ENCODE measurements around the gene EIF3I. TPM values are rescaled to one million over a fixed set of nuclear protein-coding genes. Genes with fewer than 3 reads are reported as not detected.

Gene EIF3I
- total RNA-seq, 1 experiment from 2014 or later: 294 TPM

GRCh38 chr1:32221581-32221979, 627 bp upstream of the EIF3I start:
- Histone ChIP-seq H3K27me3 (ENCODE audit: control insufficient read depth, insufficient read depth, low read length) (no peaks in the 10 kb centered on the region), H3K9me3 (ENCODE audit: control insufficient read depth, insufficient read depth, low read depth, low read length) (no peaks in the 10 kb centered on the region), H3K4me3 (ENCODE audit: low read depth in 2 of 2, low read length in 2 of 2) (peak overlapping the region; percentile 95 to 99), H3K4me1 (ENCODE audit: control insufficient read depth, insufficient read depth, low read length) (peaks cover 19% of the 10 kb centered on the region), H3K36me3 (ENCODE audit: control insufficient read depth, insufficient read depth, low read length) (peaks cover 15% of the 10 kb centered on the region), H3K27ac (ENCODE audit: low read length) (peak overlapping the region; percentile 98)
- ATAC-seq (no peak), DNase-seq (ENCODE audit: low read depth, low spot score) (no peak)
- CTCF ChIA-PET: no interaction called here
- intact Hi-C loops (cut with micrococcal nuclease; ENCODE audit: unreplicated experiment): loop anchor here (1.0 kb wide), 1 partner anchor 95 kb away; no protein-coding TSS in a partner anchor
- no peak for TF ChIP-seq SIN3A (IDR thresholded peaks at IDR 0.05; ENCODE audit: borderline replicate concordance, insufficient read depth, low read depth, low read length)
- TF ChIP-seq TCF7L2 (IDR thresholded peaks at IDR 0.05; ENCODE audit: low read depth, low read length): no peak
- TF ChIP-seq REST (IDR thresholded peaks at IDR 0.05; ENCODE audit: insufficient read depth in 1 of 2, low read depth in 2 of 2, low read length in 1 of 2): no peak
- TF ChIP-seq, protein P1, sequence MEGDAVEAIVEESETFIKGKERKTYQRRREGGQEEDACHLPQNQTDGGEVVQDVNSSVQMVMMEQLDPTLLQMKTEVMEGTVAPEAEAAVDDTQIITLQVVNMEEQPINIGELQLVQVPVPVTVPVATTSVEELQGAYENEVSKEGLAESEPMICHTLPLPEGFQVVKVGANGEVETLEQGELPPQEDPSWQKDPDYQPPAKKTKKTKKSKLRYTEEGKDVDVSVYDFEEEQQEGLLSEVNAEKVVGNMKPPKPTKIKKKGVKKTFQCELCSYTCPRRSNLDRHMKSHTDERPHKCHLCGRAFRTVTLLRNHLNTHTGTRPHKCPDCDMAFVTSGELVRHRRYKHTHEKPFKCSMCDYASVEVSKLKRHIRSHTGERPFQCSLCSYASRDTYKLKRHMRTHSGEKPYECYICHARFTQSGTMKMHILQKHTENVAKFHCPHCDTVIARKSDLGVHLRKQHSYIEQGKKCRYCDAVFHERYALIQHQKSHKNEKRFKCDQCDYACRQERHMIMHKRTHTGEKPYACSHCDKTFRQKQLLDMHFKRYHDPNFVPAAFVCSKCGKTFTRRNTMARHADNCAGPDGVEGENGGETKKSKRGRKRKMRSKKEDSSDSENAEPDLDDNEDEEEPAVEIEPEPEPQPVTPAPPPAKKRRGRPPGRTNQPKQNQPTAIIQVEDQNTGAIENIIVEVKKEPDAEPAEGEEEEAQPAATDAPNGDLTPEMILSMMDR (IDR thresholded peaks at IDR 0.05): no peak
- no peak for TF ChIP-seq POLR2AphosphoS5 (IDR thresholded peaks at IDR 0.05; ENCODE audit: low read depth, low read length)
- in situ Hi-C loops (cut with HindIII; ENCODE audit: low pct_unique_long_range_greater_than_20kb, low sequenced_read_pairs): no loop called here
- BruUV-seq (replicated peaks): no TSS peak
- POLR2A ChIA-PET: interaction anchor here (0.6 to 0.7 kb wide), 2 partner anchors 75 to 173 kb away, joined by 3 to 8 read pairs; partner anchors contain the start of gene BSDC1

- H3K9me3 ChIP-seq (ENCODE audit: control insufficient read depth, insufficient read depth, low read depth, low read length): no peaks in the 10 kb centered on the region
- no peak for ATAC-seq
- H3K27ac ChIP-seq (ENCODE audit: low read length): peak overlapping the region; percentile 14; the same call in 1 of the 2 replicates
- BruUV-seq (replicated peaks): no TSS peak
- in situ Hi-C loops (cut with HindIII; ENCODE audit: low pct_unique_long_range_greater_than_20kb, low sequenced_read_pairs) (no loop called here), intact Hi-C loops (cut with micrococcal nuclease; ENCODE audit: unreplicated experiment) (no loop called here)
- no peak for DNase-seq (ENCODE audit: low read depth, low spot score)
- peak overlapping the region; percentile 95 to 99; a peak in 3 of 4 replicates for H3K4me3 ChIP-seq (ENCODE audit: low read depth in 2 of 2, low read length in 2 of 2)
- no peak for TF ChIP-seq SIN3A (IDR thresholded peaks at IDR 0.05; ENCODE audit: borderline replicate concordance, insufficient read depth, low read depth, low read length)
- TF ChIP-seq REST (IDR thresholded peaks at IDR 0.05; ENCODE audit: insufficient read depth in 1 of 2, low read depth in 2 of 2, low read length in 1 of 2): no peak
- TF ChIP-seq, protein P1 (IDR thresholded peaks at IDR 0.05): no peak
- TF ChIP-seq TCF7L2 (IDR thresholded peaks at IDR 0.05; ENCODE audit: low read depth, low read length): no peak
- TF ChIP-seq POLR2AphosphoS5 (IDR thresholded peaks at IDR 0.05; ENCODE audit: low read depth, low read length): no peak
- ChIA-PET POLR2A (no interaction called here), CTCF (interaction anchor here (0.6 kb wide), 1 partner anchor 8 kb away, joined by 3 read pairs; no protein-coding TSS in a partner anchor)
- no peaks in the 10 kb centered on the region for H3K27me3 ChIP-seq (ENCODE audit: control insufficient read depth, insufficient read depth, low read length)
- peaks cover 19% of the 10 kb centered on the region for H3K4me1 ChIP-seq (ENCODE audit: control insufficient read depth, insufficient read depth, low read length)
- peaks cover 23% of the 10 kb centered on the region for H3K36me3 ChIP-seq (ENCODE audit: control insufficient read depth, insufficient read depth, low read length)
Measured at GRCh38 chr1:32223683-32224082, 1.5 kb downstream of the EIF3I start.
